Suprapubic skin (tissue), 3 donors: ENCODE results near the gene SLC25A24.

Experiments
- EP300 ChIP-seq: sonication (generic); formaldehyde crosslinking; IDR thresholded peaks from one replicate; pipeline ENCODE4 v1.6.1; 2017; ENCODE audit warnings: antibody characterized with exemption
- POLR2A ChIP-seq, 2 donors: fragments of 450-650 bp; IDR thresholded peaks; one replicate each; pipeline ENCODE4 v1.6.1; 2017; ENCODE audit warnings: antibody characterized with exemption in 2 of 2, mild to moderate bottlenecking in 2 of 2, moderate library complexity in 2 of 2
- TF ChIP-seq, protein P1 (sequence below), 2 donors: fragments of 200-600 bp in 1 of 2; fragments of 450-650 bp in 1 of 2; sonication (generic) in 1 of 2; IDR thresholded peaks; one replicate each; pipeline ENCODE4 v1.5.1; 2016 to 2019; ENCODE audit warnings: antibody characterized with exemption in 2 of 2, mild to moderate bottlenecking in 1 of 2, moderate library complexity in 1 of 2

DNA sequence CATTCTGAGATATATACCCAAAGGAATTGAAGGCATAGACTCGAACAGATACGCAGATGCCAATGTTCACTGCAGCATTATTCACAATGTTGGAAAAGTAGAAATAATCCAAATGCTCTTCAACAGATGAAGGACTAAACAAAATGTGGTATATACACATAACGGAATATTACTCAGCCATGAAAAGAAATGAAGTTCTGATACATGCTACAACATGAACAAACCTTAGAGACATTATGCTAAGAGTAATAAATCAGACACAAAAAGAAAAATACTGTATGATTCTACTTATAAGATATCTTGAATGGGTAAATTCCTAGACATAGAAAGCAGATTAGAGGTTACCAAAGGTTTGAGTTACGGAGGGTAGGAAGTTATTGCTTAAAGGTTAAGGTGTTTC is 57.9 kb downstream of the SLC25A24 start:
- TF ChIP-seq, protein P1, sequence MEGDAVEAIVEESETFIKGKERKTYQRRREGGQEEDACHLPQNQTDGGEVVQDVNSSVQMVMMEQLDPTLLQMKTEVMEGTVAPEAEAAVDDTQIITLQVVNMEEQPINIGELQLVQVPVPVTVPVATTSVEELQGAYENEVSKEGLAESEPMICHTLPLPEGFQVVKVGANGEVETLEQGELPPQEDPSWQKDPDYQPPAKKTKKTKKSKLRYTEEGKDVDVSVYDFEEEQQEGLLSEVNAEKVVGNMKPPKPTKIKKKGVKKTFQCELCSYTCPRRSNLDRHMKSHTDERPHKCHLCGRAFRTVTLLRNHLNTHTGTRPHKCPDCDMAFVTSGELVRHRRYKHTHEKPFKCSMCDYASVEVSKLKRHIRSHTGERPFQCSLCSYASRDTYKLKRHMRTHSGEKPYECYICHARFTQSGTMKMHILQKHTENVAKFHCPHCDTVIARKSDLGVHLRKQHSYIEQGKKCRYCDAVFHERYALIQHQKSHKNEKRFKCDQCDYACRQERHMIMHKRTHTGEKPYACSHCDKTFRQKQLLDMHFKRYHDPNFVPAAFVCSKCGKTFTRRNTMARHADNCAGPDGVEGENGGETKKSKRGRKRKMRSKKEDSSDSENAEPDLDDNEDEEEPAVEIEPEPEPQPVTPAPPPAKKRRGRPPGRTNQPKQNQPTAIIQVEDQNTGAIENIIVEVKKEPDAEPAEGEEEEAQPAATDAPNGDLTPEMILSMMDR (IDR thresholded peaks at IDR 0.05): no peak
- TF ChIP-seq POLR2A (IDR thresholded peaks at IDR 0.05) (no peak), EP300 (no peak)
